H1 (cell line): ENCODE results near the gene LIN37. TPM values are rescaled to one million over a fixed set of nuclear protein-coding genes. Genes with fewer than 3 reads are reported as not detected.

ENCODE experiments used
- CTCF ChIA-PET: fragments of 300-600 bp; sonication (Branson Sonifier 250); formaldehyde crosslinking; loops from one replicate; lab custom pipeline; 2021; ENCODE audit not compliant: partially characterized antibody; lab: Charles Lee
- POLR2A ChIA-PET: fragments of 300-600 bp; sonication (Branson Sonifier 250); formaldehyde crosslinking; loops from one replicate; lab custom pipeline; 2021; ENCODE audit warnings: inconsistent platforms; ENCODE audit not compliant: partially characterized antibody; lab: Charles Lee
- DNase-seq, 2 experiments: peaks; one replicate each; pipeline versions ENCODE4 v3.0.0 to v3.0.0-alpha.2; 2010 to 2022; ENCODE audit warnings: low spot score in 2 of 2, low read depth in 1 of 2, mixed read lengths in 1 of 2
- FAIRE-seq: peaks from 2 replicates; lab custom pipeline; 2011; peaks lifted over from hg19 to GRCh38; lab: Jason Lieb, UNC
- H2AFZ ChIP-seq: 2 replicates; pipeline ENCODE4 v1.8.1; 2012; ENCODE audit warnings: low read length, inconsistent platforms
- H2AK5ac ChIP-seq: 2 replicates; pipeline ENCODE4 v1.6.1; 2013; ENCODE audit warnings: low read depth, low read length
- H2BK120ac ChIP-seq: replicated peaks from 2 replicates; pipeline ENCODE3; 2013; ENCODE audit warnings: low read depth, low read length, inconsistent platforms
- H2BK12ac ChIP-seq: 2 replicates; pipeline ENCODE4 v1.6.1; 2013; ENCODE audit warnings: low read depth, low read length
- H2BK15ac ChIP-seq: 2 replicates; pipeline ENCODE4 v1.6.1; 2013; ENCODE audit warnings: low read length
- H2BK20ac ChIP-seq: 2 replicates; pipeline ENCODE4 v1.6.1; 2013; ENCODE audit warnings: low read length
- H2BK5ac ChIP-seq: 2 replicates; pipeline ENCODE4 v1.6.1; 2013; ENCODE audit warnings: low read depth, low read length
- H3K14ac ChIP-seq: 2 replicates; pipeline ENCODE4 v1.6.1; 2013; ENCODE audit warnings: inconsistent platforms; ENCODE audit not compliant: insufficient read length
- H3K18ac ChIP-seq: 2 replicates; pipeline ENCODE4 v1.6.1; 2013; ENCODE audit warnings: low read length; ENCODE audit errors: extremely low read depth
- H3K23ac ChIP-seq: 2 replicates; pipeline ENCODE4 v1.6.1; 2013; ENCODE audit warnings: inconsistent platforms; ENCODE audit not compliant: insufficient read length
- H3K23me2 ChIP-seq: 2 replicates; pipeline ENCODE4 v1.6.1; 2013; ENCODE audit warnings: low read depth, low read length
- H3K27ac ChIP-seq: 2 replicates; pipeline ENCODE4 v1.6.1; 2011; ENCODE audit warnings: low read depth, low read length, inconsistent platforms
- H3K27me3 ChIP-seq, 4 experiments: replicated peaks in 1 of 4; 1 replicate in 1 of 4; 2 replicates in 3 of 4; pipeline versions ENCODE4 v1.6.1 to v1.8.1; 2011 to 2013; ENCODE audit warnings: low read length in 3 of 4, mild to moderate bottlenecking in 3 of 4, inconsistent platforms in 2 of 4, mixed read lengths in 2 of 4, moderate library complexity in 1 of 4; ENCODE audit not compliant: control insufficient read depth in 3 of 4, insufficient read depth in 3 of 4; ENCODE audit errors: extremely low read depth in 1 of 4
- H3K36me3 ChIP-seq, 4 experiments: 2 replicates each; pipeline versions ENCODE4 v1.6.1 to v1.8.1; 2011 to 2013; ENCODE audit warnings: mild to moderate bottlenecking in 4 of 4, low read length in 3 of 4, moderate library complexity in 2 of 4, control low read depth in 1 of 4, inconsistent platforms in 1 of 4; ENCODE audit not compliant: insufficient read depth in 4 of 4, control insufficient read depth in 2 of 4
- H3K4ac ChIP-seq: replicated peaks from 2 replicates; pipeline ENCODE3; 2013; ENCODE audit warnings: low read length, low read depth, mixed read lengths, inconsistent platforms; ENCODE audit not compliant: insufficient read length
- H3K4me1 ChIP-seq, 4 experiments: replicated peaks in 1 of 4; 1 replicate in 1 of 4; 2 replicates in 3 of 4; pipeline versions ENCODE4 v1.6.1 to v1.8.1; 2011 to 2013; ENCODE audit warnings: low read length in 3 of 4, inconsistent platforms in 2 of 4, mixed read lengths in 1 of 4; ENCODE audit not compliant: insufficient read depth in 4 of 4, control insufficient read depth in 3 of 4
- H3K4me2 ChIP-seq, 2 experiments: 2 replicates each; pipeline versions ENCODE4 v1.6.1 to v1.8.1; 2011 to 2013; ENCODE audit warnings: low read depth in 2 of 2, low read length in 2 of 2, control low read depth in 1 of 2, inconsistent platforms in 1 of 2, mild to moderate bottlenecking in 1 of 2; ENCODE audit not compliant: insufficient read depth in 1 of 2
- H3K4me3 ChIP-seq, 4 experiments: fragments of 200-600, 300-600 bp in 1 of 4; sonication (generic), shearing (Covaris generic), sonication (Bioruptor Twin) in 1 of 4; 2 replicates each; pipeline versions ENCODE4 v1.5.1 to v1.8.1; 2011 to 2016; ENCODE audit warnings: low read length in 4 of 4, low read depth in 3 of 4, control low read depth in 2 of 4, inconsistent platforms in 2 of 4, mild to moderate bottlenecking in 2 of 4, mixed read lengths in 1 of 4, moderate library complexity in 1 of 4; ENCODE audit not compliant: insufficient read depth in 2 of 4; ENCODE audit errors: extremely low read depth in 1 of 4
- H3K56ac ChIP-seq: replicated peaks from 2 replicates; pipeline ENCODE3; 2013; ENCODE audit warnings: low read depth, mild to moderate bottlenecking, mixed read lengths, low read length, inconsistent platforms; ENCODE audit not compliant: insufficient read length
- H3K79me1 ChIP-seq: 2 replicates; pipeline ENCODE4 v1.6.1; 2013; ENCODE audit warnings: low read depth, low read length, control low read depth
- H3K79me2 ChIP-seq, 2 experiments: 2 replicates each; pipeline versions ENCODE4 v1.6.1 to v1.8.1; 2012 to 2013; ENCODE audit warnings: low read length in 2 of 2, mild to moderate bottlenecking in 2 of 2, inconsistent platforms in 1 of 2; ENCODE audit not compliant: insufficient read depth in 2 of 2, control insufficient read depth in 1 of 2
- H3K9ac ChIP-seq, 4 experiments: replicated peaks in 1 of 4; 1 replicate in 1 of 4; 2 replicates in 3 of 4; pipeline versions ENCODE4 v1.6.1 to v1.8.1; 2011 to 2013; ENCODE audit warnings: low read depth in 3 of 4, low read length in 3 of 4, control low read depth in 2 of 4, mild to moderate bottlenecking in 2 of 4, moderate library complexity in 2 of 4, inconsistent platforms in 1 of 4; ENCODE audit errors: extremely low read depth in 1 of 4
- H3K9me3 ChIP-seq, 2 experiments: 2 replicates each; pipeline versions ENCODE4 v1.6.1 to v1.8.1; 2012 to 2013; ENCODE audit warnings: mild to moderate bottlenecking in 2 of 2, moderate library complexity in 2 of 2, control low read depth in 1 of 2, inconsistent platforms in 1 of 2, low read depth in 1 of 2, low read length in 1 of 2, mixed read lengths in 1 of 2; ENCODE audit not compliant: insufficient read depth in 2 of 2
- H4K20me1 ChIP-seq, 2 experiments: replicated peaks in 1 of 2; 2 replicates each; pipeline versions ENCODE3 to v1.8.1; 2011 to 2013; ENCODE audit warnings: inconsistent platforms in 2 of 2, low read length in 2 of 2, mild to moderate bottlenecking in 1 of 2; ENCODE audit not compliant: insufficient read depth in 2 of 2, control insufficient read depth in 1 of 2
- H4K5ac ChIP-seq: 2 replicates; pipeline ENCODE4 v1.6.1; 2013; ENCODE audit warnings: low read length, low read depth, mixed read lengths, inconsistent platforms; ENCODE audit not compliant: insufficient read length
- H4K8ac ChIP-seq: 2 replicates; pipeline ENCODE4 v1.8.0; 2013; ENCODE audit warnings: mild to moderate bottlenecking, moderate library complexity, low read length, inconsistent platforms; ENCODE audit not compliant: insufficient read depth; ENCODE audit errors: extremely low read depth
- H4K91ac ChIP-seq: replicated peaks from 2 replicates; pipeline ENCODE3; 2013; ENCODE audit warnings: low read length, mixed read lengths, inconsistent platforms; ENCODE audit not compliant: insufficient read length
- BCL11A ChIP-seq, 2 experiments: IDR thresholded peaks; one replicate each; pipeline ENCODE4 v1.6.1; 2011; ENCODE audit warnings: low read depth in 2 of 2, low read length in 2 of 2, mild to moderate bottlenecking in 2 of 2
- E2F6 ChIP-seq: IDR thresholded peaks from 2 replicates; pipeline ENCODE4 v1.6.1; 2012; ENCODE audit warnings: inconsistent platforms
- HDAC2 ChIP-seq, 2 experiments: fragments of 300-600 bp in 1 of 2; sonication (generic) in 1 of 2; IDR thresholded peaks; 2 replicates each; pipeline ENCODE4 v1.6.1; 2011 to 2012; ENCODE audit warnings: low read depth in 2 of 2, low read length in 2 of 2, mild to moderate bottlenecking in 2 of 2, moderate library complexity in 2 of 2, borderline replicate concordance in 1 of 2, inconsistent platforms in 1 of 2
- KDM1A ChIP-seq: fragments of 200-600, 300-600 bp; sonication (generic); IDR thresholded peaks from 2 replicates; pipeline ENCODE4 v1.7.1; 2016; ENCODE audit warnings: mild to moderate bottlenecking, low read length, borderline replicate concordance
- POLR2AphosphoS5 ChIP-seq: IDR thresholded peaks from 2 replicates; pipeline ENCODE4 v1.6.1; 2011; ENCODE audit warnings: low read depth, low read length
- RBBP5 ChIP-seq: IDR thresholded peaks from 2 replicates; pipeline ENCODE4 v1.7.1; 2012; ENCODE audit warnings: low read depth, mild to moderate bottlenecking, inconsistent platforms, low read length, moderate library complexity, borderline replicate concordance
- RNF2 ChIP-seq: fragments of 200-900, 300-1000 bp; sonication (generic); IDR thresholded peaks from 2 replicates; pipeline ENCODE4 v1.7.1; 2016; ENCODE audit warnings: borderline replicate concordance, low read depth, mild to moderate bottlenecking, antibody characterized with exemption, low read length; ENCODE audit not compliant: poor library complexity, severe bottlenecking; ENCODE audit errors: missing control alignments
- TAF7 ChIP-seq: optimal IDR thresholded peaks from 2 replicates; pipeline ENCODE3; 2011; ENCODE audit warnings: low read depth, mild to moderate bottlenecking, inconsistent platforms, low read length, moderate library complexity, borderline replicate concordance
- TCF12 ChIP-seq: IDR thresholded peaks from 2 replicates; pipeline ENCODE4 v1.6.1; 2011; ENCODE audit warnings: low read depth, mild to moderate bottlenecking, low read length
- USF2 ChIP-seq: IDR thresholded peaks from 2 replicates; pipeline ENCODE4 v1.6.1; 2011; ENCODE audit warnings: low read length, improper control_type of control experiment
- WGBS, 2 experiments: shearing (Covaris generic) in 1 of 2; methylation state at CpG; one replicate each; pipeline versions ENCODE4 v1.1.6 to v1.1.7; 2013 to 2015; ENCODE audit warnings: low lambda C conversion rate in 2 of 2, mixed read lengths in 2 of 2, inconsistent platforms in 1 of 2, low coverage in 1 of 2, missing lambda C conversion rate in 1 of 2; ENCODE audit not compliant: insufficient replicate concordance in 2 of 2, insufficient coverage in 1 of 2, insufficient read length in 1 of 2; ENCODE audit errors: extremely low coverage in 1 of 2, missing lambda C conversion rate in 1 of 2; 5-methylcytosine and 5-hydroxymethylcytosine counted together
- polyA plus RNA-seq, 7 experiments: library from polyadenylated mRNA; depleted of rRNA in 3 of 7; stranded (reverse) in 5 of 7; unstranded in 2 of 7; fragments of >200 nt in 5 of 7; fragments of 200-250 nt in 2 of 7; gene quantifications; 1 replicate in 5 of 7; 2 replicates in 1 of 7; 4 replicates in 1 of 7; pipeline versions ENCODE4 v1.2.1 to v1.2.3, GENCODE V29; 2011 to 2013; ENCODE audit warnings: missing spikeins in 2 of 7, mixed read lengths in 2 of 7
- total RNA-seq: library from RNA; stranded (reverse); fragmentation: NEBNext Ultra II Directional; extraction: Animal tissue kit (Norgen Biotek cat#: 25700); gene quantifications from 2 replicates; pipeline ENCODE4 v1.2.1, GENCODE V29; 2021

The LIN37 gene
- total and polyA plus RNA-seq, 2 of the 8 experiments (the other 6 are each of a cell fraction or from before 2014, with no cell fraction given) = 3.8 to 9.8 TPM

GRCh38 chr19:35787227-35787799, 38.9 kb downstream of the LIN37 start:
- Histone ChIP-seq H2BK12ac (no peak overlapping the region), H3K79me2 (no peaks in the 10 kb centered on the region), H3K4me1 (peaks cover 0 to 11% (median 4%) of the 10 kb centered on the region in 4 experiments; a peak in 5 of 7 replicates), H3K4ac (no peak overlapping the region), H3K14ac (no peak overlapping the region), H3K27ac (no peak overlapping the region), H3K9me3 (no peaks in the 10 kb centered on the region), H3K9ac (no peak overlapping the region), H2BK120ac (no peak overlapping the region), H4K8ac (no peak overlapping the region), H3K18ac (no peak overlapping the region), H3K56ac (no peak overlapping the region), H3K27me3 (no peaks in the 10 kb centered on the region; a peak in 1 of 7 replicates), H4K91ac (no peak overlapping the region), H3K79me1 (no peaks in the 10 kb centered on the region), H4K20me1 (peaks cover 3 to 14% of the 10 kb centered on the region in 2 experiments), H3K4me2 (no peak overlapping the region), H3K36me3 (no peaks in the 10 kb centered on the region), H2AK5ac (no peak overlapping the region), H2AFZ (no peak overlapping the region), H3K23me2 (peaks cover 11% of the 10 kb centered on the region), H3K4me3 (no peak overlapping the region), H2BK15ac (no peak overlapping the region), H4K5ac (no peak overlapping the region), H2BK5ac (no peak overlapping the region), H2BK20ac (no peak overlapping the region), H3K23ac (no peak overlapping the region)
- ChIA-PET POLR2A (interaction anchor here (0.8 to 1.6 kb wide), 2 partner anchors 9 to 62 kb away, joined by 4 to 5 read pairs; no protein-coding TSS in a partner anchor), CTCF (interaction anchor here (0.7 to 3.8 kb wide), 4 partner anchors 10 to 190 kb away, joined by 3 to 13 read pairs (median 4); no protein-coding TSS in a partner anchor)
- FAIRE-seq = no peak
- DNase-seq = no peak
- WGBS, 2 experiments = 87% methylated on average over 6 of the region's 15 CpGs; no CpG with 5 or more reads in 1 of the 2 experiments
- no peak for TF ChIP-seq RBBP5
- TF ChIP-seq TAF7 = no peak
- no peak for TF ChIP-seq POLR2AphosphoS5
- no peak for TF ChIP-seq HDAC2 (IDR thresholded peaks at IDR 0.05; ENCODE audit: borderline replicate concordance in 1 of 2, low read depth in 2 of 2, low read length in 2 of 2)
- TF ChIP-seq RNF2 = no peak
- TF ChIP-seq BCL11A (IDR thresholded peaks at IDR 0.05; ENCODE audit: low read depth in 2 of 2, low read length in 2 of 2) = no peak
- TF ChIP-seq E2F6 = no peak
- no peak for TF ChIP-seq KDM1A
- no peak for TF ChIP-seq USF2
- TF ChIP-seq TCF12 = no peak
